NB4 (cell line): ENCODE results near the gene TGFB2.

Experiments used
- DNase-seq: peaks from one replicate; pipeline ENCODE4 v3.0.0; 2010; ENCODE audit warnings: low read depth
- H3K4me3 ChIP-seq: one replicate; pipeline ENCODE4 v1.5.1; 2011; ENCODE audit warnings: mild to moderate bottlenecking, low read depth, low read length, moderate library complexity
- MYC ChIP-seq: IDR thresholded peaks from 2 replicates; pipeline ENCODE4 v1.6.1; 2011; ENCODE audit warnings: low read depth, low read length
- POLR2A ChIP-seq: IDR thresholded peaks from 2 replicates; pipeline ENCODE4 v1.6.1; 2011; ENCODE audit warnings: mild to moderate bottlenecking; ENCODE audit not compliant: insufficient read length; ENCODE audit errors: extremely low read depth
- TF ChIP-seq, protein P1 (sequence below): IDR thresholded peaks from 2 replicates; pipeline ENCODE4 v1.6.1; 2011; ENCODE audit warnings: low read depth, low read length
- TF ChIP-seq, protein P2 (sequence below): IDR thresholded peaks from one replicate; pipeline ENCODE4 v1.5.1; 2012; ENCODE audit warnings: low read depth, low read length

Gene TGFB2

DNA sequence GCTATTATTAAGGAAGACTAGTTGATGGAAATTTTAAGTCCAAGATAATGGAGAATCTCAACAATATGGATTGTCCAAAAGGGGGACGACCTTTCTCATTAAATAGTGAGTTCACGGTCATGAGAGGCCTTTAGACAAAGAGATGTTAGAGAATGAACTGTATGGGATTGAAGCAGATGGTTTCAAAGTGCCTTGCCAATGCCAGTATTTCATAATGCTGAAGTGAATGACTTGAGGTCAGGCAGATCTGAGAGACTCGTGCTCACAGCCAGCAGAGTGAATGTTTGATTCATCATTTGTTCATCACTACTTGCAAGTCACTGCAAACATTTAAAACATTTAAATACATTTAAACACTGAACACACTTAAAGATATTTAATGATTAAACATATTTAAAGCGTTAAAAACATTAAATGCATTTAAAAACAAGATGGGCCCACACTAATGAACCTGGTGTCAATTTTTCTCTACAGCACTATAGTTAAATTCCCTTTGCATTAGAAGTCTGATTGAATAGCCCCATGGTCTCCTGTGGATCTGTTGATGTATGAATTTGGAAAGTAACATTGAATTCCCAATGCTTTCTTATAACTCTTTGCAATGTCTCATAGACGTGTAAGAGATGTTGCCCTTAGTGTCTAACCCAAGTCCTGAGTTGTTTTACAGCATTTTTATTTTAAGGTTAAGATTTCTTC is 80.7 kb downstream of the TGFB2 start:
- no peak for DNase-seq
- no peak overlapping the region for H3K4me3 ChIP-seq
- TF ChIP-seq, protein P1, sequence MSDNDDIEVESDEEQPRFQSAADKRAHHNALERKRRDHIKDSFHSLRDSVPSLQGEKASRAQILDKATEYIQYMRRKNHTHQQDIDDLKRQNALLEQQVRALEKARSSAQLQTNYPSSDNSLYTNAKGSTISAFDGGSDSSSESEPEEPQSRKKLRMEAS = no peak
- TF ChIP-seq, protein P2, sequence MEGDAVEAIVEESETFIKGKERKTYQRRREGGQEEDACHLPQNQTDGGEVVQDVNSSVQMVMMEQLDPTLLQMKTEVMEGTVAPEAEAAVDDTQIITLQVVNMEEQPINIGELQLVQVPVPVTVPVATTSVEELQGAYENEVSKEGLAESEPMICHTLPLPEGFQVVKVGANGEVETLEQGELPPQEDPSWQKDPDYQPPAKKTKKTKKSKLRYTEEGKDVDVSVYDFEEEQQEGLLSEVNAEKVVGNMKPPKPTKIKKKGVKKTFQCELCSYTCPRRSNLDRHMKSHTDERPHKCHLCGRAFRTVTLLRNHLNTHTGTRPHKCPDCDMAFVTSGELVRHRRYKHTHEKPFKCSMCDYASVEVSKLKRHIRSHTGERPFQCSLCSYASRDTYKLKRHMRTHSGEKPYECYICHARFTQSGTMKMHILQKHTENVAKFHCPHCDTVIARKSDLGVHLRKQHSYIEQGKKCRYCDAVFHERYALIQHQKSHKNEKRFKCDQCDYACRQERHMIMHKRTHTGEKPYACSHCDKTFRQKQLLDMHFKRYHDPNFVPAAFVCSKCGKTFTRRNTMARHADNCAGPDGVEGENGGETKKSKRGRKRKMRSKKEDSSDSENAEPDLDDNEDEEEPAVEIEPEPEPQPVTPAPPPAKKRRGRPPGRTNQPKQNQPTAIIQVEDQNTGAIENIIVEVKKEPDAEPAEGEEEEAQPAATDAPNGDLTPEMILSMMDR = no peak
- TF ChIP-seq POLR2A = no peak
- no peak for TF ChIP-seq MYC

DNA sequence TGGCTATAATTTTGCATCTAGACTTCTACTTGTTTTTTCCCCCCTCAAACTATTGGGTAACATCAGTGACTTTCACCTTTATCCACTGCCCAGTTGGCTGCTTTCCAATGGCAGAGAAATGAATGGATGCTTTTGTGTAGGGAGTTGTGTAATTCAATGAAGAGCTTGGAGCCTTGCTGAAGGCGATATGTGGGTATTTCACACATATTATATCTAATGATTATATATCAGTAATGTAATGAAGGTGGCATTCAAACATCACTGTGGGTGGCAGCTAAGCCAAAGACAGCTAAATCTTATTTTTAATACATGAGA is 81.2 kb downstream of the TGFB2 start:
- DNase-seq = no peak
- TF ChIP-seq MYC (no peak), POLR2A (no peak)
- TF ChIP-seq, protein P2 = no peak
- TF ChIP-seq, protein P1 = no peak
- no peak overlapping the region for H3K4me3 ChIP-seq

DNA sequence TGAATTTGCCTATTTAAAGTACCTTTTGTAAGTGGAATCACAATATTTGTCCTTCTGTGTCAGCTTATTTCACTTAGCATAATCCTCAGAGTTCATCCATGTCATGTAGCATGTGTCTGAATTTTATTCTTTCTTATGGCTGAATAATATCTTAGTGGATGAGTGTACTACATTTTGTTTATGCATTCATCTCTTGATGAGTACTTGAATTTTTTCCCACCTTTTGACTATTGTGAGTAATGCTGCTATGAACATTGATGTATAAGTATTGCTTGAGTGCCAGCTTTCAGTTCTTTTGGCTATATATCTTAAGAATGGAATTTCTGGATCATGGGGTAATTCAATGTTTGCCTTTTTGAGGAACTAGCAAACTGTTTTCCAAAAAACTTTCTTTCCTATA is 84.2 kb downstream of the TGFB2 start:
- TF ChIP-seq, protein P2 = no peak
- TF ChIP-seq POLR2A (no peak), MYC (no peak)
- TF ChIP-seq, protein P1 = no peak
- no peak overlapping the region for H3K4me3 ChIP-seq
- DNase-seq = no peak

DNA sequence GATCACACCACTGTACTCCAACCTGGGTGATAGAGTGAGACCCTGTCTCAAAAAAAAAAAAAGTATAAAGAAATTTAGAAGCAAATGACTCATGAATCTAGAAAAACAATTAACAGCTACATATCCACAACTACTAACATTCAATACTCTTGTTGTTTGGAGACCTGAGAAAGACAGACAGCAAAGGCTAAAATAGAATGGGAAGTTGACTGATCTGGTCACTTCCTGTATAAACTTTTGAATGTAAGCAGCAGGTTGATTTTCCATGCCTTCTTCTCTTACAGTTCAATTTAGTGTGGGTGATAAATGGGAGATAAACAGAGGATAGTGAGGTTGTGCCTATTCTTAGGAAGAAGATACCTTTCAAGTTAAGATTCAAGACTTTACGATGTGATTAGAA is 85.2 kb downstream of the TGFB2 start:
- H3K4me3 ChIP-seq = no peak overlapping the region
- DNase-seq = no peak
- TF ChIP-seq, protein P1 = no peak
- TF ChIP-seq POLR2A = no peak
- TF ChIP-seq MYC = no peak
- TF ChIP-seq, protein P2 = no peak

DNA sequence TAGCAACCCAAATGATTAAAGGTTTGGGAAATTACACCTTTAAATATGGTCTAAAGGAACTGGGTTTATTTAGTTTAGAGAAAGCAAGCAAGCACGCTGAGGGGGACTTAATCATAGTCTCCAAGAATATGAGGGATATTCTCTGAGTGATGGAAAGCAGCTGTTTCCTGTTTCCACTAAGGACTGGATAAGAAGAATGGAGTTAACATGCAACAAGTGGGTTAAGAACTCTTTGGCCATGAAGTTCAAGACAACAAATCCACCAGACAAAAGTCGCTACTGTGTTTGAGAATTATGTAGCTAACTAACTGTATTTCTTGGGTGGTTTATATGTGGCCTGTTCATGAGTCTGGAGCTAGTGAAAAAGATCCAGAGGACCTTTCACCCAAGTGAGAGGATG is 85.7 kb downstream of the TGFB2 start:
- no peak for DNase-seq
- no peak overlapping the region for H3K4me3 ChIP-seq
- TF ChIP-seq MYC (no peak), POLR2A (no peak)
- TF ChIP-seq, protein P1 = no peak
- TF ChIP-seq, protein P2 = no peak
